RPMI8226 (cell line): Measurements from ENCODE around the gene RPL26.
"Not testable (repeated sequence)": the region's sequence is repeated elsewhere in the genome, so short reads cannot be mapped to it uniquely, and the experiment has no call there.

Source experiments
- DNase-seq: peaks from one replicate; pipeline ENCODE4 v3.0.0-alpha.2; 2015

The RPL26 gene

DNA sequence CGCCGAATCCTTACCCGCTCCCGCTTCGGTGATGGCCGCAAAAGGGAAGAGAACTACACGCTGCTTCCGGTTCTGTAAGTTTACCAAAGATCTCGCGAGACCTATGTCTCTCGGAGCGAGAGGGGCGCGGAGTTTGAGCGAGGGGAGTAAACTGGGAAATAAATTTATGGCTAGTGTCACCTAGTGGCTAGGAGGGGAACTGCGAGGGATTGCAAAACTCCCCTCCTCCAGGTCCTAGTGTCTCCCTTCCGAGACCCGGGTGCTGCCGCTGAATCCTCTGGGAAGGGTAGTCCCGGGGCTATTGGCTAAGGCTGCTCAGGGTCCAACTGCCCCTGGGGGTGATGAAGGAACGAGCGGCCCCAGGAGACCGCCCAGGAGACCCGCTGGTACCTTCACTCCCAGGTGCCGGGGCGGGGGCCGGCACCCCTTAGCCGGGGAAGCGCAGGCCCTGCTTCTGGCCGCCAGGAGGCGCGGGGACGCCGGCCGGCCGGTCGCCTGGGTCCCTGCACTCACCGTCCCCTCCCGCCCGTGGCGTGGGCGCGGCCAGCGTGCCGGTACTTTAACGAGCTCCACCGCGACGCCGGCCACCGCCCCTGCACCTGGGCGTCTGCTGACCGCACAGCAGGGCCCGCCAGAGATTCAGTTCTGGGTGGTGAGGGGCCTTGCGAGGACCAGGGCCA, at the start of gene RPL26:
TSS of gene RPL26 (minus strand) at position 51 of the 680 bp plus-strand sequence. CDS start 883 bp downstream, outside the sequence.
- peak; percentile 97 for DNase-seq

DNA sequence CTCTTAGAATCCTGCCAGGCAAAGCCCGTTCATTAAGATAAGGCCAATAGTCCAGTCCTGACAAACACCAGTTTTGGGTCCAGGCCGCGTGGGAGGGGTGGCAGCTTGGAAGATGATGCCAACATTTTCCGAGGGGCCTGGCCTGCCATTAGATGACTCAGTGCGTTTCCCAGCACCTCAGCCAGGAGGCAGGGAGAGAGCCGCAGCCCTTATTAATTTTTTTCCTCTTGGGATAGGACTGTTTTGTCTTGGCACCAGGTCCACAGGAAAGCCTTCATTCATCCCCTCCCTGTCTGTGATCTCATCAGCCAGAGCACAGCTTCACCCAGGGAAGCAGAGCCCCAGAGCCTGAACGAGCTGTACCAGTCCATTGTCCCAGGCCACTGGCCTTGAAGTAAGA, 48.0 kb upstream of the RPL26 start:
- DNase-seq = no peak

DNA sequence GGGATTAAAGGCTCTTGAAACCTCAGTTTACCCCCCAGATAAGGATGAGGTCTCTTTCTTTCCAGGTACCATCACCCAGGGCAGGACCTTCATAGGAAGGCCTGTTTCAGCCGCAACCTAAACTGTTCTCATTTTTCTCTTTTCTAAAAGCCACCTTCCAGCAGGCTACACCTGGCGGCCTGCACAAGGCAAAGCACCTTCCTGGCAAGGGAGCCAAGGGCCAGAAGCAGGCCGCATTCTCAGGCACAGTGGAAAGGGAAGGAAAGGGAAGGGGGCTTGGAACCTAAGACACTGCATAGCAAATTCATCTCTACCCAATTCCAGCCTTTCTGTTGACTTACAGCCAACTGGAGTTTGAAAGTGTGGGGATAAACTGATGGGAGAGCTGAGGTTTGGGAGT, 43.8 kb upstream of the RPL26 start:
- no peak for DNase-seq

DNA sequence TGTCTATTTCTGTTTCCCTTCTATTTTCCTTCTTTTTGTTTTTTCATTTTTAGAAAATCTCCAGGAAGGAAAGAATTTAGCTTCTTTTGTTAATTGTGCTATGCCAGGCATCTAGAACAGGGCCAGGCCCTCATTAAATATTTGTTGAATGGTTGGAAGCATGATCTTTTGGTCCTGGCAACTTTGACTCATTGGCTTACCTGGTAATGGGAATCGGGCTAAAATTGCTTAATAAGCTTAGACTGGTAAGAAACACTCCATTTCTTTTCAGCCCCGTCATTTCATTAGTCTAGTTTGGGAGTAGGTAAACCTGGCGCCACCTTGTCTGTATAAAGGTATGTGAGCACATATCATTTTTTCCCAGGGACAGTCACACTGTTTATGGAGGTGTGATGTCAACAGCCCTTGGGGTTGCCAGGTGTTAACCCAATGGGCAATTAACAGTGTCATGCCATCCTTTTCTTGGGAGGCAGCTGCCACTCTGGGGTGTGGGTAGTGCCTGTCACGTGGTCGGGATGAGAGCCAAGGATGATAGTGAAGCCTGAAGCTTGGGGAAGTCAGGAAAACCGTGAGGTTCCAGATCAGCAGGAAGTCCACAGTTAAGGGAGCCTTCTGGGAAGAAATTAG, 43.2 kb upstream of the RPL26 start:
- no peak for DNase-seq

DNA sequence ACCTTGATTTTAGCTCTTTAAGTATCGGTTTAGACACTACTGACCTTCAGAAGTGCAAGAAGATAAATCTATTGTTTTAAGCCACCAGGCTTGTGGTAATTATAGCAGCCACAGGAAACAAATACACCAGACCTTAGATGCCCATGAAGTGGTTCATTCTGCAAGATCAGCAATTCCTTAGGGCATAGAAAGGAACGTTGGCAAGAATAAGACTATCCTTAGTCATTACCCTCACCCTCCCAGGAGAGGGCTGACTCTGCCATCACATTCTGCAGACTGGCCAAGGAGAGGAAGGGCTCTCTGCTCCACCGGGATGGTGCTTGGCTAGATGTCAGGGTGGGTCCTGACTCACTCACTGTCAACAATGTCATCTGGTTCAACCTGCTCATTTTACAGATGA, 38.6 kb upstream of the RPL26 start:
- peak; percentile 42 for DNase-seq

DNA sequence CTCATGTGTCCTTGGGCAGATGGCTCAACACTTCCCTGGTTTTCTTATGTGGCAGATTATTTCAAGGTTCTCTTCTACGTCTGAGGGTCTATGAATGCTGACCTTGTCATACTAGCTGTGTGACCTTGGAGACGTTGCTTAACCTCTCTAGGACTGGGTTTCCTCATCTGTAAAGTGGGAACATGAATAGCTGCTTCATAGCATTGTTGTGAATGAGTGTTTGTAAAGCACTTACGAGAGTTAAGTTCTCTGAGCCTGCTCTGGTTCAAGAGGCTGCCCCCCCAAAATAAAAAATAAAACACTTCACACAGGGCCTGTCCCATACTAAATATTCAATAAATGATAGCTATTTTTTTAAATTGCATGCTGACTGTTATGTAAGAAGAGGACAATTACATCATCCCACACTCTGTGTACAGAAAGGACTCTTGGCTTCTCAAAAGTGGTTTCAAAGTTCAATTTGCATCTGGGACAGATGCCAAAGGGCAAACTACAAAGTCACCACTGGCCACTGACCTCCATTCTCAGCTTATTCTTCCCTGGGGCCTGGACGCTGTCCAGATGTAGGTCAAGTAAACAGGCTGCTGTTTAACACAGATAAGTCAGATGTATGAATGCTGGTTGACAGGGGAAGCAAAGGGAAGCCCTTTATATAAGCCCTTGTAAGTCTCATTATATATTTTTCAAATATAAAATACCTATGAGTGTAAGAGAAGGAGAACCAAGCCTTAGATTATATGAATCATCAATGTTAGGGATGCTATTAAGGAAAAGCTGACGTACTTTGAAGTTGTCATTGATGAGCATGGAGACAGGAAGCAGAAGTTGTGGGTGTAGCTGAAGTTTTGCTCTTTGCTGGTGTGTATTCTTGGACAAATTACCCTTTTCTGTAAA, 37.3 kb upstream of the RPL26 start:
- DNase-seq = no peak

DNA sequence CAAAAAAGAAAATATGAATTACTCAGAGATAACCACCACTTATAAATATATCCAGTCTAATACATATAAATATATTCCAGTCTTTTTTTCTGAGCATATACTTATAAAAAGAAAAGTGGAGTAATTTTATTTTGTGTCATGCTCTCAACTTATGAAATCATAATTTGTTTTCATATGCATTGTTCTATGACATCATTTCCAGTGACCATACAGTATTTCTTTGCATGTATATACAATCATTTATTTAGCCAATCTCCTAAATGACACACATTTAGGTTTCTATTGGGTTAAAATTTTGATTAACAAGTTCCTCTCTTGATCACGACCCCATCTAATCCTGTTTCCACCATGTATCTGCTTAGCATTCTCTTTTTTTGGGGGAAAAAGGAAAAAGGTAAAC, 36.3 kb upstream of the RPL26 start:
- no peak for DNase-seq

DNA sequence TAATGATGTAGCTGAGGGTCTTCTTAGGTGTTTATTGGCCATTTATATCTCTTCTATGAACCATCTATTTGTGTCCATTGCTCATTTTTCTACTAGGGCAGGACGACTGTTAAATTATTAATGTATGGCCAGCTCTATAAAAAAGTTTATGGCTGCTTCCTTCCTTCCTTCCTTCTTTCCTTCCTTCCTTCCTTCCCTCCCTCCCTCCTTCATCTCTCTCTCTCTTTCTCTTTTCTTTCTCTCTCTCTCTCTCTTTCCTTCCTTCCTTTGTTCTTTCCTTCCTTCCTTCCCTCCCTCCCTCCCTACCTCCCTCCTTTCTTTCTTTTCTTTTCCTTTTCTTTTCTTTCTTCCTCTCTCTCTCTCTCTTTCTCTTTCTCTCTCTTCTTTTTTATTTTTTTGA, 35.5 kb upstream of the RPL26 start:
- no peak for DNase-seq

DNA sequence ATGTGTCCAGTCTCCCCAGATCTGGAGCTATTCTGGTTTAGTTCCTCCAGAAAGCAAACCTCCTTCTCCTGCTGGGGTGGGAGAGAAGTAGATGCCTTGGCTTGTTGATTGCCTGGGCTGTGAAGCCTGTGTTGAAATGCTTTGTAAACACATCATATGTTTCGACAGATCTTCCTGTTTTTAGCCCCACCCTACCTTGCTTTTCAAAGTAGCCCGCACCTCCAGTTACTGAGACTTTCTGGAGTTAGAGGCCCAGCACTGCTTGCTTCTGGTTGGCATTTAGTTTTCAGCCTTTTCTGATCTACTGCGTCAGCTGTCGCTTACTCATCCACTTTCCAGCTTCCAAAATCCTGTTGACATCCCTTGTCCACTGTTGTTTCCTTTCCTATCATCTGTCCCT, 34.8 kb upstream of the RPL26 start:
- DNase-seq = no peak

DNA sequence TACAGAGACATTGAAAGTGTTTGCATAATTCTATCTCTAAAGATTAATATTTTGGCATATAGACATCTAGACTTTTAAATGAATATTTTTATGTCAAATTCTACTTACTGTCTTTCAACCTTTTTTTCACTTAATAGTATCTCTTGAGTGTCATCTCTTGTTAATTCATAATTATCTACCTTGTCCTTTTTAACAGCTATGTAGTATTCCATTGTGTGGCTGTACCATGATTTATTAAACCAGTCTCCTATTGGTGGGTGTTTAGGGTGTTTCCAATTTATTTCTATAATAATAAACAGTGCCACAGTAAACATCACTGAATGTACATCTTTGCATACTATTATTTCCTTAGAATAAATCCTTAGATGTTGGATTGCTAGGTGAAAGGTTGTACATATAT, 30.9 kb upstream of the RPL26 start:
- no peak for DNase-seq

DNA sequence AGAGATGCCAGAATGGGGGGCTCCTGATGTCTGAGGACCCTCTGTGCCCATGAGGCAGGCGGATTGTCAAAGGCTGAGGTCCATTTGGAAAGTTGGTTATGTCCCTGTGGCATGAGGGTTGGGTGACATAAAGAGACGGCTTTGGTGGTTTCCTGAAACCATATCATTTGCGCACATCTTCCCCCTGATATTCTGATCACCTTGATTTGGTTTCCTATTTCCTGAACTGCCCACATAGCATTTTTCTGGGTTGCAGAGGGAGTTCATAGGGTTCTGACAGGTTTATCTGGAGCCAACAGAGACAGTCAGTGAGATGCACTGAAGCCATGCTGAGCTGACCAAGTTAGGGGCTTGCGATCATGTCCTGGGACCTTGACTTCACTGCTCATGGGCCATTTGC, 30.3 kb upstream of the RPL26 start:
- no peak for DNase-seq

DNA sequence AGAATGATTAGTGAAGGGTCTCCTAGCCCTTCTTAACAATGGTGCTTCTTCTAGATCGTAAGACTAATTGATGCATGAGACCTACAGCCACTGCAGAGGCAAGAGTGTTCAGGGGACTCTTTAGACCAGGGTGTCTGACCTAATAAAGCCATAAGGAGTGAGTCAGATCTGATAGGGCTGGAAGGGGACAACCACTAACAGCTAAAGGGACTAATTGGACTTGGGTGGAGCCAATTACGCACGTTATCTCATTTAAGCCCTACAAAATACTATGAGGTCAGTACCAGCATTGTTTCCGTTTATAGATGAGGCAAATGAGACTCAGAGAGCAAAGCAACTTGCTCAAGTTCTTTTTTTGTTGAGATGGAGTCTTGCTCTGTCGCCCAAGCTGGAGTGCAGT, 29.1 kb upstream of the RPL26 start:
- DNase-seq = no peak

DNA sequence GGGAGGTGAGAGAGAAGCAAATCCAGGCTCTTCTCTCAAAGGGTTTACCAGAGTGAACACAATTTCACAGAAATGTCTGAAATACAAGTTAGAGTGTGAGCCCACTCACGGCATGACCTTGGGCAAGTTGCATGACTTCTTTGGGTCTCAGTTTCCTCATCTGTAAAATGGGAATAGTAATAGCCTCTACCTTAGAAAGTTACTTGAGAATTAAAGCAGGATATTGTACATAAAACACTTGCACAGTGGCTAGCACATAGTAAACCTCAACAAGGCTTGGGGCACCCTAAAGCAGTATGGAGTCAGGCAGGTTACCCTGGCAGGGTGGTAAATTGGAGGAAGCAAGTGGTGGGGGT, 27.9 kb upstream of the RPL26 start:
- no peak for DNase-seq

DNA sequence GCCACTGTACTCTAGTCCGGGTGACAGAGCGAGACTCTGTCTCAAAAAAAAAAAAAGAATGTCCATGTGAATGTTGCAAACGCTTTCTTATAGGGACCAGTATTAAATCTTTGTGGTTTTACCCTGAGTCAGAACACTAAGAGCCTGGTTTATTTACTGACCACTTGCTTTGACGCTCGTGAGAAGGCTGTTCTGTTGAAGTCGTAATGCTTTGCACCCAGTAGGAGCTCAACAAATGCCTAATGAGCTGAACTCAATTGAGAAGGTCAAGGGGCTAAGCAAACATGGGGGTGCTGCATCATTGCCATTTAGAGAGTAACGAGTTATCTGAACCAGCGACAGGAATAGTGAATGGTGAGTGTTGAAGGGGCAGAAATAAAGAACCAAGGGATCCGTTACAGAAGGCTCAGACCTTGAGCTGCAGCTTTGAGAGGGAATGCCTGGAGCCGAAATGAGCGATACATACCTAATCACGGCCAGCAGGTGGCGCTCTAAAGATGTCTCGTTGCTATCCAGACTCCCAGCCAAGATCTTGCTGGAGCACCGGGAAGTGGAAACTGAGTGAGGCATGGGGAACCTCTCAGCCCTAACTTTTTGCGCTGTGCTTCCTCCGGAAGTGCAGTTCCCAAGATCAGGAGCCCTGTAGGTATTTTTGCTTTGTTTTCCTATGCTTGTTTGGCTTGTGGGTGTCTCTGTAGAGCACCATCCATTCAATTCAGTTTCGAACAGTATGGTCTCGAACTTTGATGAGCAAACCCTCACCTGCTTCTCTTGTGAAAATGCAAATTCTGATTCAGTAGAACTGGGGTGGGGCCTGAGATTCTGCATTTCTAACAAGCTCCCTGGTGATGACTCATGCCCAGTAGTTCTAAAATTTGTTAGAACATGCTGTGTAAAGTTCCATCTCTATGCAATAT, 27.2 kb upstream of the RPL26 start:
- DNase-seq = peak; percentile 76

DNA sequence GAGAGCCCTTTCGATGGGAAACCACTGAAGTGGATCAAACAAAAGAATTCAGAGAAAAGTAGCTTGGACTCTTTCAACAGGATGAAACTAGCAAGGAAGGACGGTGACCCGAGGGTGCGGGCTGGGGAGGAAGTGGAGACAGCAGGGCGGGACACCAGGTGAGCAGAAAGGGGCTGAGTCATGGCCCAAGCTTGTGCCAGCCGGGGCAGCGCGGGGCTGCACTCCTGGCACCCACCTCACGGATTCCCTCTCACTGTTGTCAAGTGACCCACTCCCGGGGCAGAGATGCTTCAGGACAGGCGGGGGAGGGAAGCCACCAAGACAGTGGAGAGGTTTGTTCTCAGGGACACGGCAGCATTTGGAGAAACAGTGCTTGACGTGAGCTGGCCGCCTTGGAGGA, 25.4 kb upstream of the RPL26 start:
- peak; percentile 61 for DNase-seq

DNA sequence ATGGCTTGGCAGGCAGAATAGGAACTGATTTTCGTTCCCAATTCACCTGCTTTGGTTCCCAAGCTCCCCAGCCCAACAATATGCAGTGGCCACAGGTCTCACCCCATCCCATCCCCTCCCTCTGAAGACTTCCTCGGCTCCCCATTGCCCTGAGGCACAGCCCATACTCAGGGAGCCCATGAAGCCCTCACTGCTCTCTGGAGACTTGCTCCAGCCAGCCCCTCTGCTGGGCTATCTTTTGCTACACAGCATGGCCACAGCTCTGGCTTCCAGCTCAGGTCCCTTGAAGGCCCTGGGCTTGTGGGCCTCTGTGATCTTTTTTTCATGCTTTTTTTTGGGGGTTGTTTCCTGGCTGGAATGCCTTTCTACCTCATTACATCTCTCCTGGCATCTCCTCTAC, 23.2 kb upstream of the RPL26 start:
- no peak for DNase-seq

DNA sequence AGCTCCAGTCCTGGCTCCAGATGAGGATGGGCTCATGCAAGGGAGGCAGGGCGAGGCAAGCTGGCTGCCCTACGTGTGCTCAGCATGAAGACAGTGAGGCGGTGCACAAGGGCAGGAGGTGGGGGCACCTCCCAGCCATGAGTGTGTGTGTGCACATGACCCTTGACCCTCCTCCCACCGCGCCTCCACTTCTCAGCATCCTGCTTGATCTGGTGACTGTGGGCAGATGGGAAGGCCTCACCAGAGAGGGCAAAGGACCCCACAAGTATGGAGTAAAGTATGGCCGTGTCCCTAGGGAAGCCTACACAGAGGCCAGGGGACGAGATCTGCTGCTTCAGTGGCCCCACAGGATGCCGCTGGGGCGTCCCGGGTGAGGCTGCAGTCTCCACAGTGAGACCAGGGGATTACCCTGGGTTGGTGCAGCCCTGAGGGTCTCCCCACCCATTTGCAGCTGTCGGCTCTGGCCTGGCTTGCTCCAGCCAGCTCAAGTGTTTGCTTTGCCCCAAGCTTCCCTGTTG, 22.6 kb upstream of the RPL26 start:
- DNase-seq = no peak

DNA sequence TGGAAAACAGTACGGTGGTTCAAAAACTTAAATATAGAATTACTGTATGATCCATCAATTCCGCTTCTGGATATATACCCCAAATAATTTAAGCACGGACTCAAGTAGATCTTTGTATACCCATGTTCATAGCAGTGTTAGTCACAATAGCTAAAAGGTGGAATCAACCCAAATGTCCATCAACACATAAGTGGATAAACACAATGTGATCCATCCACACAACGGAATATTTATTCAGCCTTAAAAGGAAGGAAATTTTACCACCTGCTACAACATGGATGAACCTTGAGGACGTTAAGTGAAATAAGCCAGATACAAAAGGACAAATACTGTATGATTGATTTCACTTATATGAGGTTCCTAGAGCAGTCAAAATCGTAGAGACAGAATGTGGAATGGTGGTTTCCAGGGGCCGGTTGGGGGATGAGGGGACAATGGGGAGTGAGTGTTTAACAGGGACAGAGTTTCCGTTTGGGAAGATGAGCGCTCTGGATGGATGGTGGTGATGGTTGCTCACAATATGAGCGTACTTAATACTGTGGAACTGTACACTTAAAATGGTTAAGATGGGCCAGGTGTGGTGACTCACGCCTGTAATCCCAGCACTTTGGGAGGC, 20.0 kb upstream of the RPL26 start:
- DNase-seq = no peak

DNA sequence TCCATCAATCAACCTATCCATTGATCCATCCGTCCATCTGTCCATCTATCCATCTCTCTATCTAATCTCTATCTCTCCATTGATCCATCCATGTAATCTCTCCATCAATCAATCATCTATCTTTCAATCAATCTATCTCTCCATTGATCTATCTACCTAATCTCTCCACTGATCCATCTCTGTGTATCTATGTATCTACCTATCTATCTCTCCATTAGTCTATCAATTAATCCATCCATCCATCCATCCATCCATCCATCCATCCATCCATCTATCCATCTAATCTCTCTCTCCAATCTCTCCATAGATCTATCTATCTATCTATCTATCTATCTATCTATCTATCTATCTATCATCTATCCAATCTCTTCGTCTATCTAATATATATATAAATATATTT, 18.1 kb upstream of the RPL26 start:
- DNase-seq = no peak

DNA sequence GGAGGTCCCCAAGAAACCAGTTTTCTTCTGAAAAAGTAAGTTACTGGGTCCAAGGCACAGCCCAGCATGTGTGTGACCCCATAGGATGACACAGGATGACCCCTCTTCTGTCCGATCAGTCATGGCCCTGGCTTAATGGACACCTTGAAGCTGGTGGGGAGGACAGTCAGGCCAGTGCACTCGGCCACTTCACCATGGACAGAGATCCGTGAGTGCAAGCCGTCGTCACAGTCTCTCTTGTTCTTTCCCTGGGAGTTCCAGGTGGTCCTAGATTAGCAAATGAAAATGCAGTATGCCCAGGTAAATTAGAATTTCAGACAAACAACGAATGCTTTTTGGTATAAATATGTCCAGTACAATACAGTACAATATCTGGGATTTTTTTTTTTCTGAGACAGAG, 16.0 kb upstream of the RPL26 start:
- no peak for DNase-seq

DNA sequence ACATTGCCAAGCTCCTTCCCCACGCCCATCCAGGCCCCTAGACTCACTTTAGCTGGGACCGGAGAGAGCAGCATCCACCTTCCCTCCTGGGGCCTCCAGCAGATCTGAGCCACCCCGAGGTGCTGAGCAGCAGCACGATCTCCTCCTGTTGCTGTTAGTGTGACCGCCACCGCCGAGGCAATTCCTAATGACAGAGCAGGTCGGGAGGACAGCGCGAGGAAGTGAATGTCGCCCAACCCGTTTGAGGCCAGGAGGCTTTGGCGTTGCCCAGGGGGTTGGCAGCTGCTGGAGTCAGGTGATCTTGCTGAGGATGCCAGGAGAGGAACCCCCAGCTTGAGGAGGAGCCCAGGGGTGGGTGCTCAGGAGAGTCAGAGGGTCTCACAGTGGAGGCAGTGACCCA, 14.6 kb upstream of the RPL26 start, which contains the start of gene RNF222:
TSS of gene RNF222 (minus strand) at position 192 of the 400 bp plus-strand sequence. CDS start 4,366 bp downstream, outside the sequence.
- DNase-seq = no peak

DNA sequence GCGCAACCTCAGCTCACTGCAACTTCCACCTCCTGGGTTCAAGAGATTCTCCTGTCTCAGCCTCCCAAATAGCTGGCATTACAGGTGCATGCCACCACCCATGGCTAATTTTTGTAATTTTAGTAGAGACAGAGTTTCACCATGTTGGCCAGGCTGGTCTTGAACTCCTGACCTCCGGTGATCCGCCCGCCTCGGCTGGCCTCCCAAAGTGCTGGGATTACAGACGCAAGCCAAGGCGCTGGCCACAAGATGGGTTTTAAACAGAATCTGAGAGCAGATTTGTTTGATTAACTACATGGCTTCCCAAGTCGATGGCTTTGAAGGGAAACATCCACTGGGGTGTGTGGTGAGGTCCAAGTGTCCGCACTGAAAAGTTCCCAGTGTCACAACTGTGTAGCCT, 11.5 kb upstream of the RPL26 start:
- not testable (repeated sequence) for DNase-seq
